Measurements from ENCODE around the gene RNLS.

DNA sequence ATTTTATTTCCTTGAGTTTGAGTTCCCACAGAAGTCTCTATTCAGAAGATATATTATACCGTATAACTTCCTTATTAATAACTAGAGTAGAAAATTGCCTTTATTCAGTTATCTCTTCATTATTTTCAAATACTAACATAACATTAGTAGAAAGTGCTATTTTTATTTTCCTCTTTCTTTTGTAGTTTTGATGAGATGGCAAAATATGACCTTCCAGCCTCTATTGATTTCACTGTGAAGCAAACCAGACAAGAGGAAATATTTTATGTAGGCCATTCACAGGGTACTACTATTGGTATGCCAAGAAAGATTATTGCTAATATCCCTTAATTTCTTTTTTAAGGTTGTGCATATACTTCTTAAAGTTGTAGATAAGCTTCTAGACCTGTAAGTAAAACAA lies 11.4 kb upstream of the RNLS start:
- TF ChIP-seq POLR2A (IDR thresholded peaks at IDR 0.05): no peak
- TF ChIP-seq, protein P1, sequence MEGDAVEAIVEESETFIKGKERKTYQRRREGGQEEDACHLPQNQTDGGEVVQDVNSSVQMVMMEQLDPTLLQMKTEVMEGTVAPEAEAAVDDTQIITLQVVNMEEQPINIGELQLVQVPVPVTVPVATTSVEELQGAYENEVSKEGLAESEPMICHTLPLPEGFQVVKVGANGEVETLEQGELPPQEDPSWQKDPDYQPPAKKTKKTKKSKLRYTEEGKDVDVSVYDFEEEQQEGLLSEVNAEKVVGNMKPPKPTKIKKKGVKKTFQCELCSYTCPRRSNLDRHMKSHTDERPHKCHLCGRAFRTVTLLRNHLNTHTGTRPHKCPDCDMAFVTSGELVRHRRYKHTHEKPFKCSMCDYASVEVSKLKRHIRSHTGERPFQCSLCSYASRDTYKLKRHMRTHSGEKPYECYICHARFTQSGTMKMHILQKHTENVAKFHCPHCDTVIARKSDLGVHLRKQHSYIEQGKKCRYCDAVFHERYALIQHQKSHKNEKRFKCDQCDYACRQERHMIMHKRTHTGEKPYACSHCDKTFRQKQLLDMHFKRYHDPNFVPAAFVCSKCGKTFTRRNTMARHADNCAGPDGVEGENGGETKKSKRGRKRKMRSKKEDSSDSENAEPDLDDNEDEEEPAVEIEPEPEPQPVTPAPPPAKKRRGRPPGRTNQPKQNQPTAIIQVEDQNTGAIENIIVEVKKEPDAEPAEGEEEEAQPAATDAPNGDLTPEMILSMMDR (IDR thresholded peaks at IDR 0.05): no peak
